ENCODE results near the gene DTHD1. TPM values are rescaled to one million over a fixed set of nuclear protein-coding genes. Genes with fewer than 3 reads are reported as not detected.

The DTHD1 gene
- total RNA-seq, 2 experiments from 2014 or later: 0.17 to 0.25 TPM

DNA sequence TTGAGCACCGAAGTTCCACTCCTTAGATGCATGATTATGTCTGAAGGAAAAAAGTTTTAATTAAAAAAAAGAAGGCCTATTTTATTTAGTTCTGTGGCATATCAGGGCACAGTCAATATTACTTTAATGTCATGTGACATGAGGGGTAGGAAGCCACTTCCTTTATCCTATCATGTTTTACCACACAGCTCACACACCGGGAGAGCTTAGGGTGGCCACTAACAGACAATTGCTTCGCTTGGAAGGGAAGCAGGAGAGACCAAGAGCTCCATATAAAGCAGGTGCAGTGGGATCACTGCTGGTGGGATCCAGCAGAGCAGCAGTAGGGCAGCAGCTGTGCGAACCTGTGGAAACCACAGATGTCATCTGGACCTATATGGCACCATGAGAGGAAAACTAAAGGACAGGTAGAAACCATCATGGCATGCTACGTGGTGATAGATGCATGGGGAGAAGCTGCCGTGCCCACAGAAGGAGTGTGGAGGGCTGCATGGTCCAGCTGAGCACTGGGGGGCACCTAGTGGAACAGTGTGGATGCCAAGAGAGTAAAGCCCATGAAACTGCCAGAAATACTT lies 52.0 kb downstream of the DTHD1 start:
- DNase-seq: no peak
- no peak overlapping the region for H3K4me3 Mint-ChIP-seq
- H3K9me3 Mint-ChIP-seq: no peaks in the 10 kb centered on the region
- H3K27ac Mint-ChIP-seq: no peak overlapping the region
- peaks cover 25% of the 10 kb centered on the region for H3K4me1 Mint-ChIP-seq (ENCODE audit: low read depth)
- intact Hi-C loops (cut with micrococcal nuclease): no loop called here
- no peaks in the 10 kb centered on the region for H3K36me3 Mint-ChIP-seq (ENCODE audit: low read depth)
- CTCF ChIA-PET: interaction anchor here (1.1 to 1.5 kb wide), 3 partner anchors 16 to 66 kb away, joined by 3 to 6 read pairs (median 4); no protein-coding TSS in a partner anchor
- no peaks in the 10 kb centered on the region for H3K27me3 Mint-ChIP-seq (ENCODE audit: low read depth)

DNA sequence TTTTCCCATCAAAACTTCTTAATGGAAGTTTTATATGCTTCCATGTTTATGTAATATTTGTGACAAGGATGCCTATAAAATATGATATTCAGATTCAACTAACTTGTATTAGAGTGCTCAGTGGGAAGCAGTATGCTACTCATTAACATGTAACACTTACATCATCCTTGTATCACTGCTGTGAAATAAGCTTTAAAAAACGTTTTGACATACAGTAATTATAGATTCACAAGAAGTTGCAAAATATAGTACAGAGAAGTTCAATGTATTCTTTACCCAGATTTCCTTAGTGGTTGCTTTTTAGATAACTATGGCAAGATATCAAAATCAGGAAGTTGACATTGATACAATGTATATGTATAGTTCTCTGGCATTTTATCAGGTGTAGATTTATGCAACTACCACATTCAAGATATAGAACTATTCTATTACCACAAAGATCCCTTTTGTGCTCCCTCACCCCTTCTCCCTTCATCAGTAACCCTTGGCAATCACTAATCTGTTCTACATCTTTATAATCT lies 56.3 kb downstream of the DTHD1 start:
- no peak overlapping the region for H3K4me3 Mint-ChIP-seq
- H3K27me3 Mint-ChIP-seq (ENCODE audit: low read depth): no peaks in the 10 kb centered on the region
- intact Hi-C loops (cut with micrococcal nuclease): no loop called here
- H3K27ac Mint-ChIP-seq: no peak overlapping the region
- CTCF ChIA-PET: no interaction called here
- H3K36me3 Mint-ChIP-seq (ENCODE audit: low read depth): no peaks in the 10 kb centered on the region
- H3K4me1 Mint-ChIP-seq (ENCODE audit: low read depth): peaks cover 18% of the 10 kb centered on the region
- DNase-seq: no peak
- no peaks in the 10 kb centered on the region for H3K9me3 Mint-ChIP-seq

DNA sequence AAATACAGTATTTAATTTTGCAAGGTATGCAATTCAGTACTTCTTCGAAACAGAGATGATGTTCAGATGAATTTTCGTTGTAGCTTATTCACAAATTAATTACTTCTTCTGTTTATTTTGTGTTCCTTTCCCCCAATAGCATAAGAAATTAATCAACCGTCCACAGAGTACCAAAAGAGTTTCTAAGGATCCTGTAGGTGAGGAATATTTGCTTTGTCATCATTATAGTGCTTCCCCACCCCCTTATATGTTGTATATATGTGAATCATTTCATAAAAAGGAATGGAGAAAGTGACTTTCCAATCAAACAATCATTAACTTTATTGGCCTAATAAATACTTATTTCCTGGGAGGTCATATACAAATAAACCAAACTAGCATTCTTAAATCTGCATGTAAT lies 57.6 kb downstream of the DTHD1 start:
- Mint-ChIP-seq H3K4me1 (ENCODE audit: low read depth) (peaks cover 11% of the 10 kb centered on the region), H3K27me3 (ENCODE audit: low read depth) (no peaks in the 10 kb centered on the region), H3K27ac (no peak overlapping the region), H3K9me3 (no peaks in the 10 kb centered on the region), H3K36me3 (ENCODE audit: low read depth) (no peaks in the 10 kb centered on the region), H3K4me3 (no peak overlapping the region)
- CTCF ChIA-PET: interaction anchor here (0.9 to 1.6 kb wide), 3 partner anchors 11 to 60 kb away, joined by 3 to 5 read pairs (median 5); no protein-coding TSS in a partner anchor
- intact Hi-C loops (cut with micrococcal nuclease): no loop called here
- DNase-seq: no peak

DNA sequence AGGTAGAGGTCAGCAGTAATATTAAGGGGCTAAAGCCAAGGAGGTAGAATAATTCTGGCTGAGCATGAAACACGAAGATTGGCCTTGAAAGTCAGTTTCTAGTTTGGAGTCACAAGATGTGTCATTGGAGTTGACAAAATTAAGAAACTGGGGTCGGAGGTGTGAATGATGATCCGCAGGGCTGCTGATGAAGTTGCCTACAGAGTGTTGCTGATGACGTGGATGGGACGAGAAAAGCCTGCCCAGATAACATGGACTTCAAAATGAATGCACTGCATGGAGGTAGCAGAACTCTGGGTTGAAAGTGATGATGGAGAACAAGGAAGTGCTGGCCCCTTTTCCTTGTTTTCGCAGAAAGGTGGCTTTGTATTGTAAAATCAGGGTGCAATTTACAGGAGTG lies 60.5 kb downstream of the DTHD1 start:
- Mint-ChIP-seq H3K36me3 (ENCODE audit: low read depth) (no peaks in the 10 kb centered on the region), H3K4me3 (no peak overlapping the region), H3K27ac (no peak overlapping the region), H3K4me1 (ENCODE audit: low read depth) (peaks cover 7% of the 10 kb centered on the region), H3K27me3 (ENCODE audit: low read depth) (no peaks in the 10 kb centered on the region), H3K9me3 (no peaks in the 10 kb centered on the region)
- intact Hi-C loops (cut with micrococcal nuclease): no loop called here
- CTCF ChIA-PET: interaction anchor here (2.5 kb wide), 1 partner anchor 58 kb away, joined by 7 read pairs; no protein-coding TSS in a partner anchor
- DNase-seq: no peak

DNA sequence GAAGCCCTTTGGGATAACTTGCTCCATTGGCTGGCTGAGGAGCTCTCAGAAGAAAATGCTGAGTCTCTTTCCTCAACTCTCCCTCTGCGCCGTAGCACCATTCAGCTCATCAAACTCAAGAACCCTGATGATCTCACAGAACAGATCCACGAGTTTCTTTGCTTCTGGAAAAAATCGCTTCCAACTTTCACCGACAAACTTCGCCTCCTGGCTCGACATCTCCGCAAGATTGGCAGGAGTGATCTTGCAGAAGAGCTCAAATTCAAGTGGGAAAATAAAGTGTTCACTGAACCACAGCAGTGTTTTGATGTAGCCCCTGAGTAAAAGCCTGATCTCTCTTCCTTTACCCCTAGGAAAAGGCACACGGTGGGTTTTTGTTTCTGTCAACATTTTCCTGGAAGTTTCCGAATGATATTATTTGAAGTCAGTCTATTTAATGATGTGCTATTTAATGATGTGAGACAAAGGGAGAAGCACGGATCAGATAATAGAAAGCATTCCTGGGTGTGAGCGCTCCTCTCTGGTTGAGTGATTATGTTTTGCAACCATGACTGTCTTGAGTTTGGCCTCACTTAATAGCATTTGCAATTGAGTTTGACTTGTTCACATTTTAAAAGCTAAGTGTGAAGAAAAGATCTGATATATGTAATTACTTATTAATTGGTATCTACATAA lies 62.2 kb downstream of the DTHD1 start:
- Mint-ChIP-seq H3K4me1 (ENCODE audit: low read depth) (peaks cover 6% of the 10 kb centered on the region), H3K27me3 (ENCODE audit: low read depth) (no peaks in the 10 kb centered on the region), H3K27ac (no peak overlapping the region), H3K36me3 (ENCODE audit: low read depth) (no peaks in the 10 kb centered on the region), H3K4me3 (no peak overlapping the region), H3K9me3 (no peaks in the 10 kb centered on the region)
- no peak for DNase-seq
- CTCF ChIA-PET: interaction anchor here (0.6 to 2.5 kb wide), 2 partner anchors 56 to 99 kb away, joined by 3 to 7 read pairs; partner anchors contain the start of gene ARAP2
- intact Hi-C loops (cut with micrococcal nuclease): no loop called here

DNA sequence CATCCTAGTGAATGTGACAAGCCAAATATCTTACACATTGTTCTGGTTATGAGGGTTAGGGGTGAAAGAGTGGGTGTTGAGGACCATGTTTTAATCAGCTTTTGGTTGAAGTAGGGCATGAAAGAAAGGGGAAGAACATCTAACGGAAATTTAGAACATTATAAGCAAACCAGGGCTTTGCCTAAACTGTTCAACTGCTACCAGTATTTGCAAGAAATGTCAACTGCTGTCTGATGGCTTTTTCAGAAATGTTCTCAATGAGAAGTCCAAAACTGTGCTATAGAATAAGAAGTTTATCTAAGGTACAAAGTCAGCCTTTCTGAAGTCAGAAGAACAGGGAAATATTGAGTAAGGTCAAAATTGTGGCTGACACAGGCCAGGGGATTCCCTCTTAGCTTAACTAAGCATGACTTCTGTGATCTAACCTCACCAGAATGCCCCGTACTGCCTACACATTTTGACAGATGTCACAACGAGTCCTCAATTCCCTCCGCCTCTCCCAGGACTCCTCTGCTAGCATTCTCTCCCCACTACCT lies 67.1 kb downstream of the DTHD1 start:
- H3K27ac Mint-ChIP-seq: peak overlapping the region; percentile 70

DNA sequence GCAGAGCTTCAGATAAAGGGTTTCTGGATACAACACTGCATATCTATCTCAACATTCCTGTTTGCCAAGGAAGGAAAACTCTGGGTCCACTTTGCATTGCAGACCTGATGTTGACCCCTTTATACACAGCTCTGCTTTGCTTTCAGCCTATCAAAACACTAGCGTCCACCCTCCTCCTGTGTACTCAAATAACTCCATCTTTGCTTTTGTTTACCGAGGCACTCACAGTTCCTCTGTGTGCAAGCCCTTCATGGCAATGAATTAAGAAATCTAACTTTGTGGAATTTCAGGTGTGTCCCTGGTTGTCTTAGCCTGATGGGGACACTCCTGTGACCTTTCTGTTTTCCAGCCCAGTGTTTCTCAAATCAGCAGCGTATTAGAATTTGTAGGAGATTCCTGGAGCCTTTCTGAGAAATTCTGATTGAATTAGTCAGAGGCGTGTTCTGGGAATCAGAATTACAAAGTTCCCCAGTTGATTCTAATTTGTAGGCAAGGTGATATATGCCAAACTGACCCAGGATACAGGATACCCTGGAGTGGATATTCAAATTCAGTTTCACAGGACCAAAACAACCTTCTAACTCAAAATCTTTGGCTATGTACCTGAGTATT lies 68.6 kb downstream of the DTHD1 start:
- no peak for DNase-seq
- intact Hi-C loops (cut with micrococcal nuclease): loop anchor here (5.0 kb wide), 1 partner anchor 202 kb away; no protein-coding TSS in a partner anchor

More for the DNA sequence above, 67.1 kb downstream of the DTHD1 start:
- peak; percentile 74 for DNase-seq
- Mint-ChIP-seq H3K36me3 (ENCODE audit: low read depth) (no peaks in the 10 kb centered on the region), H3K4me3 (no peak overlapping the region), H3K4me1 (ENCODE audit: low read depth) (peaks cover 15% of the 10 kb centered on the region), H3K27me3 (ENCODE audit: low read depth) (peaks cover 4% of the 10 kb centered on the region), H3K9me3 (no peaks in the 10 kb centered on the region)
- intact Hi-C loops (cut with micrococcal nuclease): loop anchor here (1.0 kb wide), 7 partner anchors 16 to 267 kb away; partner anchors contain the start of gene ARAP2
- CTCF ChIA-PET: interaction anchor here (1.3 to 4.0 kb wide), 6 partner anchors 9 to 95 kb away, joined by 5 to 92 read pairs (median 6); no protein-coding TSS in a partner anchor

DNA sequence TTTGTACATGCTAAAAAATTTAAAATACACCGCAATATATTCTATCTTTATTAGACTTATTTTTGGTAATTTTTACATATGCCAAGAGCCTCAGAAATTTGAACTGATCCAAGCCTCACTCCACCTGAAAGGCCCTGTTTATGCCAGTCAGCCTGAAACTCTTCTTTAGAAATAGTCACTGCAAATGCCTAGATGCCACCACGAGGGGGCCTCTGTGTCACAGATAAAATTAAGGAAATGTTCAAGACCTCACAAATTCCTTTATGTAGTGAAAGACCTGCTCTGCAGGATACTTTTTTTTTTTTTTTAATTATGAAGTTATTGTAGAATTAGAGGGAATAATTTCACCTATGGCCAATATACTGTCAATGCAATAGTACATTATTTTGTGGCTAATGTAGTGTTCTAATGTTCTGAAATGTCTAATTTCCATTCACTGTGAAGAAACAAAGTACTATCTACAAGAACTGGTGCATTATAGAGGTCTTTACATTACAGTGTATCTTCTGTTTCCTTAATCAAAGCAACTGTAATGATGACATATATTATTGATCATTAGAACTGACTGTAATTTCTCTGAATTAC lies 69.8 kb downstream of the DTHD1 start:
- DNase-seq: peak; percentile 89
- no peak overlapping the region for H3K27ac Mint-ChIP-seq
- peaks cover 4% of the 10 kb centered on the region for H3K27me3 Mint-ChIP-seq (ENCODE audit: low read depth)
- intact Hi-C loops (cut with micrococcal nuclease): loop anchor here (1.0 to 5.0 kb wide), 4 partner anchors 48 to 1039 kb away; no protein-coding TSS in a partner anchor
- no peaks in the 10 kb centered on the region for H3K36me3 Mint-ChIP-seq (ENCODE audit: low read depth)
- no peak overlapping the region for H3K4me3 Mint-ChIP-seq
- CTCF ChIA-PET: interaction anchor here (0.7 to 4.0 kb wide), 4 partner anchors 16 to 270 kb away, joined by 3 to 92 read pairs (median 4); no protein-coding TSS in a partner anchor
- H3K9me3 Mint-ChIP-seq: no peaks in the 10 kb centered on the region
- H3K4me1 Mint-ChIP-seq (ENCODE audit: low read depth): peaks cover 15% of the 10 kb centered on the region

More for the DNA sequence above, 68.6 kb downstream of the DTHD1 start:
- Mint-ChIP-seq H3K9me3 (no peaks in the 10 kb centered on the region), H3K36me3 (ENCODE audit: low read depth) (no peaks in the 10 kb centered on the region), H3K4me3 (no peak overlapping the region), H3K4me1 (ENCODE audit: low read depth) (peaks cover 15% of the 10 kb centered on the region), H3K27ac (no peak overlapping the region), H3K27me3 (ENCODE audit: low read depth) (peaks cover 4% of the 10 kb centered on the region)
- CTCF ChIA-PET: interaction anchor here (0.6 to 4.0 kb wide), 11 partner anchors 11 to 271 kb away, joined by 3 to 92 read pairs (median 5); partner anchors contain the start of gene ARAP2

DNA sequence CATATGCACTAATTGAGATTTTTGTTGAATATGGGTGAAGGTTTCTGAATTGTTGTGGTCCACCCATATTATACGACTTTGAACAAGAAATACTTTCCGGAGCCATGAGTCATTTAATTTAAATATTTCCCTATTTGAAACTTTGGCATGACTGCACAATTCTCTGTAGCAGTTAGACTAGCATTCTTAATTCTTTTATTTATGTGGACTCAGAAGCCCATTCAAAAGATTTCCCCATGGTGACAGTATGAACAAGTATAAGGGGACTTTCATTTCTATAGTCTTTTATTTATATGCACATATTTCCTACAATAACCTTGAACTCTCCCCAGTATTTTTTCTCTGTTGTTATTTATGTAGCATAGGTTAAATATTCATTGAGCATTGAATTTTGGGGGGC lies 72.6 kb downstream of the DTHD1 start:
- H3K27me3 Mint-ChIP-seq (ENCODE audit: low read depth): peaks cover 4% of the 10 kb centered on the region
- no peaks in the 10 kb centered on the region for H3K9me3 Mint-ChIP-seq
- intact Hi-C loops (cut with micrococcal nuclease): loop anchor here (5.0 kb wide), 1 partner anchor 198 kb away; no protein-coding TSS in a partner anchor
- no peak for DNase-seq
- H3K27ac Mint-ChIP-seq: no peak overlapping the region
- H3K4me3 Mint-ChIP-seq: no peak overlapping the region
- peaks cover 6% of the 10 kb centered on the region for H3K4me1 Mint-ChIP-seq (ENCODE audit: low read depth)
- H3K36me3 Mint-ChIP-seq (ENCODE audit: low read depth): no peaks in the 10 kb centered on the region
- CTCF ChIA-PET: interaction anchor here (0.7 to 3.0 kb wide), 2 partner anchors 45 to 73 kb away, joined by 3 to 24 read pairs; no protein-coding TSS in a partner anchor

DNA sequence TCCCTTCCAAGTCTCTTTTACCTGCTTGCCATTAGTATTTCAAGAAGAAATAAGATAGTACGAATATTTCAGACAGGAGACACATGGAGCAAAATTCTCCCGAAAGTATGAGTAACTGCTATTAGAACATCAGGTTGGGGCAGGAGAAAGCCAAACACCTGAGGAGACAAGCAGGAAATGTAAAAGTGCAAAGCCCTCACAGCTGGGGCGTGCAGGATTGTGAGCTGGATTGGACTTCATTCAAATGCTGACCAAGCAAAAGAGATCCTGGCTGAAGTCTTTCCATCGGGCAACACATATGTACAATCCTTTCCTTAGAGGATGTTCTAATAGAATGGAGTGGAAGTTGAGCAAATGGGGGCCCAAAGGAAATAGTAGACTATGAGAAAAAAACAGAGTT lies 76.8 kb downstream of the DTHD1 start:
- DNase-seq: no peak
- Mint-ChIP-seq H3K4me3 (no peak overlapping the region), H3K9me3 (no peaks in the 10 kb centered on the region), H3K27ac (no peak overlapping the region), H3K27me3 (ENCODE audit: low read depth) (no peaks in the 10 kb centered on the region), H3K4me1 (ENCODE audit: low read depth) (no peaks in the 10 kb centered on the region), H3K36me3 (ENCODE audit: low read depth) (no peaks in the 10 kb centered on the region)
- intact Hi-C loops (cut with micrococcal nuclease): no loop called here
- CTCF ChIA-PET: interaction anchor here (0.9 to 3.6 kb wide), 2 partner anchors 41 to 178 kb away, joined by 3 to 16 read pairs; no protein-coding TSS in a partner anchor

DNA sequence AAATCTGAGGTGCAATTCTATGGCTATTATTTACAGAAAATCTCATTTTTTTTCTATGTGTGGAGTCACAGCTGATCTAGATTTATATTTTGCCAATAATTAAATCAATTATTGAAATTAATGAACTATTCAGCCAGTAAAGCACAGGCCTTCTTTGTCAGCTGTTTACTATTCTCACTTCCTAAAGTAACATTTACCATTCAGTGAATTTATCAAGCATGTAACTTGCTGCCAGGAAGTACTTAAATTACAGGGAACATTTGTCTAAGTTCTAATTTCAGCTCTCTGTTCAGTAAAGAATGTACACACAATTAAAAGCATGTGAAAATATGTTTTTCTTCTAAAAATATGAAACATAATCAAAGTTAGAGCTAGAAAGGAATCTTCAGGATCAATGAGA lies 79.3 kb downstream of the DTHD1 start:
- no peaks in the 10 kb centered on the region for H3K4me1 Mint-ChIP-seq (ENCODE audit: low read depth)
- no peak for DNase-seq
- no peaks in the 10 kb centered on the region for H3K27me3 Mint-ChIP-seq (ENCODE audit: low read depth)
- H3K9me3 Mint-ChIP-seq: no peaks in the 10 kb centered on the region
- H3K27ac Mint-ChIP-seq: no peak overlapping the region
- intact Hi-C loops (cut with micrococcal nuclease): no loop called here
- no peaks in the 10 kb centered on the region for H3K36me3 Mint-ChIP-seq (ENCODE audit: low read depth)
- CTCF ChIA-PET: no interaction called here
- no peak overlapping the region for H3K4me3 Mint-ChIP-seq

Data from activated naive CD4-positive, alpha-beta T cell treated with anti-CD3 and anti-CD28 coated beads for 36 hours (primary cell).